Measurements from ENCODE around the gene MGAT5.

DNA sequence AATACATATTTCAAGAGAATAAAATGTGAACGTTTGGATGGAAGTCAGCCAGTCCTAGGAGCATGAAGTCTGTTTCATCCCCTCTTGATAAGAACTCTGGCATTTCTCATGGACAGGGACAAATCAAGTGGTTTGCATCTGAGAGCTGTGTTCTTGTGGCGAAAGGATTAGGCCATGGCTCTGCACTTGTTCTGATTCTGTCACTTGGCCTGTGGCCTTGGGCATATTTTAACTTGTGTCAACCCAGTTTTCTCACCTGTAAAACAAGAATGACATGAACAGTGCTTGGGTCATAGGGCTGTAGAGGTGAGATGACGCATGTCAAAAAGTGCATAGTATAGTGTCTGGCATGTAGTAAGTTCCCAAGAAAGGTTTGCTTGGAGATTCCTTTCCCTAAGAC is 125.8 kb downstream of the MGAT5 start:
- TF ChIP-seq, protein P1, sequence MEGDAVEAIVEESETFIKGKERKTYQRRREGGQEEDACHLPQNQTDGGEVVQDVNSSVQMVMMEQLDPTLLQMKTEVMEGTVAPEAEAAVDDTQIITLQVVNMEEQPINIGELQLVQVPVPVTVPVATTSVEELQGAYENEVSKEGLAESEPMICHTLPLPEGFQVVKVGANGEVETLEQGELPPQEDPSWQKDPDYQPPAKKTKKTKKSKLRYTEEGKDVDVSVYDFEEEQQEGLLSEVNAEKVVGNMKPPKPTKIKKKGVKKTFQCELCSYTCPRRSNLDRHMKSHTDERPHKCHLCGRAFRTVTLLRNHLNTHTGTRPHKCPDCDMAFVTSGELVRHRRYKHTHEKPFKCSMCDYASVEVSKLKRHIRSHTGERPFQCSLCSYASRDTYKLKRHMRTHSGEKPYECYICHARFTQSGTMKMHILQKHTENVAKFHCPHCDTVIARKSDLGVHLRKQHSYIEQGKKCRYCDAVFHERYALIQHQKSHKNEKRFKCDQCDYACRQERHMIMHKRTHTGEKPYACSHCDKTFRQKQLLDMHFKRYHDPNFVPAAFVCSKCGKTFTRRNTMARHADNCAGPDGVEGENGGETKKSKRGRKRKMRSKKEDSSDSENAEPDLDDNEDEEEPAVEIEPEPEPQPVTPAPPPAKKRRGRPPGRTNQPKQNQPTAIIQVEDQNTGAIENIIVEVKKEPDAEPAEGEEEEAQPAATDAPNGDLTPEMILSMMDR (conservative IDR thresholded peaks at IDR 0.05; ENCODE audit: low read length), result no peak
- no peak for TF ChIP-seq EZH2phosphoT487 (IDR thresholded peaks at IDR 0.05; ENCODE audit: borderline replicate concordance, low read depth, low read length)
